Left ventricle myocardium superior (tissue), 1 donor: ENCODE results near the gene BHMT. TPM values are rescaled to one million over a fixed set of nuclear protein-coding genes. Genes with fewer than 3 reads are reported as not detected.
"Not testable (repeated sequence)": the region's sequence is repeated elsewhere in the genome, so short reads cannot be mapped to it uniquely, and the experiment has no call there.

ENCODE experiments used
- ATAC-seq: fragments of 200-7000 bp; cut with Tn5 transposase; one replicate; pipeline ENCODE4 v1.9.1; 2020; ENCODE audit warnings: mild to moderate bottlenecking, moderate library complexity
- DNase-seq: peaks from one replicate; pipeline ENCODE4 v3.0.0-alpha.2; 2020
- intact Hi-C: fragments of 100-400 bp; cut with micrococcal nuclease; formaldehyde crosslinking; loops from one replicate; pipeline ENCODE4 v1.11.0; 2022
- total RNA-seq: library from RNA; stranded (reverse); fragmentation: NEBNext Ultra II Directional; extraction: Animal tissue kit (Norgen Biotek cat#: 25700); gene quantifications from one replicate; pipeline ENCODE4 v1.2.1, GENCODE V29; 2021
- donor health status: DM: no; HTN: yes; CAD: no; lungs with severe emphysema.

The BHMT gene
- total RNA-seq, 1 donor from 2014 or later, result not detected

- ATAC-seq, result no peak
- DNase-seq, result no peak
- intact Hi-C loops, result no loop called here
Observed at GRCh38 chr5:79157305-79157704, 45.7 kb downstream of the BHMT start.

GRCh38 chr5:79161647-79162046 lies 50.0 kb downstream of the BHMT start:
- intact Hi-C loops, DNase-seq, ATAC-seq: not testable (repeated sequence)

GRCh38 chr5:79168031-79168430 lies 56.4 kb downstream of the BHMT start:
- intact Hi-C loops, result no loop called here
- DNase-seq (no peak), ATAC-seq (no peak)

- ATAC-seq, result no peak
- intact Hi-C loops, result no loop called here
- no peak for DNase-seq
Observed at GRCh38 chr5:79170661-79171060, 59.1 kb downstream of the BHMT start.

GRCh38 chr5:79171635-79172245 lies 60.1 kb downstream of the BHMT start:
- DNase-seq, result no peak
- intact Hi-C loops, result no loop called here
- no peak for ATAC-seq

GRCh38 chr5:79172269-79172668 lies 60.7 kb downstream of the BHMT start:
- DNase-seq (no peak), ATAC-seq (no peak)
- intact Hi-C loops, result no loop called here

GRCh38 chr5:79173626-79174025 lies 62.0 kb downstream of the BHMT start:
- intact Hi-C loops, result no loop called here
- DNase-seq (no peak), ATAC-seq (no peak)

GRCh38 chr5:79180449-79180848 lies 68.8 kb downstream of the BHMT start:
- DNase-seq, intact Hi-C loops, ATAC-seq: not testable (repeated sequence)

GRCh38 chr5:79181419-79182022 lies 69.9 kb downstream of the BHMT start:
- peak; percentile 41 for ATAC-seq
- no peak for DNase-seq
- intact Hi-C loops, result no loop called here

Other genes with a start within 250 kb of the BHMT start
- 11.0 TPM for gene ARSB, start 126.5 kb upstream of the BHMT start, total RNA-seq
- 1.3 TPM for gene DMGDH, start 42.1 kb upstream of the BHMT start, total RNA-seq
- gene BHMT2, start 42.0 kb upstream of the BHMT start, total RNA-seq, result 5.3 TPM
- 11.7 TPM for gene JMY, start 124.3 kb downstream of the BHMT start, total RNA-seq